Mucosa of rectum (tissue), 2 donors: ENCODE results near the gene LRP5.
"Not testable (repeated sequence)": the region's sequence is repeated elsewhere in the genome, so short reads cannot be mapped to it uniquely, and the experiment has no call there.

Experiments used
- H3K27ac ChIP-seq, 2 donors: one replicate each; pipeline ENCODE4 v1.7.0; 2013; ENCODE audit warnings: inconsistent platforms in 2 of 2, low read depth in 2 of 2, low read length in 2 of 2
- H3K27me3 ChIP-seq, 2 donors: one replicate each; pipeline ENCODE4 v1.7.0; 2013; ENCODE audit warnings: low read length in 2 of 2; ENCODE audit not compliant: control insufficient read depth in 2 of 2, insufficient read depth in 2 of 2
- H3K36me3 ChIP-seq, 2 donors: one replicate each; pipeline ENCODE4 v1.7.0; 2013; ENCODE audit warnings: low read length in 2 of 2; ENCODE audit not compliant: control insufficient read depth in 2 of 2, insufficient read depth in 2 of 2
- H3K4me1 ChIP-seq, 2 donors: one replicate each; pipeline ENCODE4 v1.7.0; 2013; ENCODE audit warnings: low read length in 2 of 2, mild to moderate bottlenecking in 1 of 2; ENCODE audit not compliant: control insufficient read depth in 2 of 2, insufficient read depth in 2 of 2
- H3K4me3 ChIP-seq, 2 donors: one replicate each; pipeline ENCODE4 v1.7.0; 2013; ENCODE audit warnings: low read length in 2 of 2
- H3K9ac ChIP-seq, 2 donors: one replicate each; pipeline ENCODE4 v1.7.0; 2013; ENCODE audit warnings: low read length in 2 of 2, low read depth in 1 of 2, mild to moderate bottlenecking in 1 of 2
- H3K9me3 ChIP-seq, 2 donors: one replicate each; pipeline ENCODE4 v1.7.0; 2013; ENCODE audit warnings: low read length in 2 of 2; ENCODE audit not compliant: control insufficient read depth in 2 of 2
- donor health status: healthy.
- donor health status: Normal muscosa, but diverticular disease.

Gene LRP5

GRCh38 chr11:68386331-68386978 is 74.1 kb downstream of the LRP5 start:
- H3K27me3 ChIP-seq, result no peaks in the 10 kb centered on the region
- H3K9ac ChIP-seq, result no peak overlapping the region
- no peak overlapping the region for H3K27ac ChIP-seq
- peaks cover 5 to 7% of the 10 kb centered on the region in 2 donors for H3K4me1 ChIP-seq
- H3K4me3 ChIP-seq, result no peak overlapping the region
- no peaks in the 10 kb centered on the region for H3K9me3 ChIP-seq
- H3K36me3 ChIP-seq, result peaks cover 30 to 31% of the 10 kb centered on the region in 2 donors

- Histone ChIP-seq H3K36me3 (peaks cover 34 to 37% of the 10 kb centered on the region in 2 donors), H3K27me3 (no peaks in the 10 kb centered on the region), H3K4me3 (no peak overlapping the region), H3K27ac (no peak overlapping the region), H3K9me3 (no peaks in the 10 kb centered on the region), H3K4me1 (no peaks in the 10 kb centered on the region), H3K9ac (no peak overlapping the region)
Observed at GRCh38 chr11:68387840-68388239, 75.4 kb downstream of the LRP5 start.

- no peaks in the 10 kb centered on the region for H3K4me1 ChIP-seq
- H3K4me3 ChIP-seq, result no peak overlapping the region
- no peaks in the 10 kb centered on the region for H3K9me3 ChIP-seq
- H3K27me3 ChIP-seq, result no peaks in the 10 kb centered on the region
- peaks cover 34 to 38% of the 10 kb centered on the region in 2 donors for H3K36me3 ChIP-seq
- H3K9ac ChIP-seq, result no peak overlapping the region
- no peak overlapping the region for H3K27ac ChIP-seq
Observed at GRCh38 chr11:68388595-68389198, 76.3 kb downstream of the LRP5 start.

GRCh38 chr11:68390315-68390714 is 77.9 kb downstream of the LRP5 start:
- Histone ChIP-seq H3K4me3 (no peak overlapping the region), H3K9me3 (no peaks in the 10 kb centered on the region), H3K27ac (no peak overlapping the region), H3K4me1 (no peaks in the 10 kb centered on the region), H3K9ac (no peak overlapping the region), H3K36me3 (peaks cover 33 to 43% of the 10 kb centered on the region in 2 donors), H3K27me3 (no peaks in the 10 kb centered on the region)

GRCh38 chr11:68392822-68393221 is 80.4 kb downstream of the LRP5 start:
- H3K27ac ChIP-seq, result no peak overlapping the region
- peaks cover 26 to 37% of the 10 kb centered on the region in 2 donors for H3K36me3 ChIP-seq
- no peak overlapping the region for H3K4me3 ChIP-seq
- H3K27me3 ChIP-seq, result no peaks in the 10 kb centered on the region
- H3K9me3 ChIP-seq, result no peaks in the 10 kb centered on the region
- H3K4me1 ChIP-seq, result peaks cover 2 to 3% of the 10 kb centered on the region in 2 donors
- no peak overlapping the region for H3K9ac ChIP-seq

- Histone ChIP-seq H3K4me1 (peaks cover 14% of the 10 kb centered on the region in 2 donors), H3K9me3 (no peaks in the 10 kb centered on the region), H3K36me3 (peaks cover 3 to 17% of the 10 kb centered on the region in 2 donors), H3K27ac (no peak overlapping the region), H3K9ac (no peak overlapping the region), H3K4me3 (no peak overlapping the region), H3K27me3 (no peaks in the 10 kb centered on the region)
Observed at GRCh38 chr11:68396516-68396915, 84.1 kb downstream of the LRP5 start.

GRCh38 chr11:68397256-68397655 is 84.9 kb downstream of the LRP5 start:
- H3K36me3 ChIP-seq, result peaks cover 3 to 21% of the 10 kb centered on the region in 2 donors

GRCh38 chr11:68398995-68399851 is 86.8 kb downstream of the LRP5 start:
- Histone ChIP-seq H3K4me1 (peaks cover 14% of the 10 kb centered on the region in 2 donors), H3K4me3 (no peak overlapping the region), H3K27me3 (no peaks in the 10 kb centered on the region), H3K36me3 (peaks cover 21 to 23% of the 10 kb centered on the region in 2 donors), H3K27ac (peak overlapping the region in 1 of 2 donors; percentile 43), H3K9ac (no peak overlapping the region), H3K9me3 (no peaks in the 10 kb centered on the region)

More at GRCh38 chr11:68397256-68397655, 84.9 kb downstream of the LRP5 start:
- no peak overlapping the region for H3K9ac ChIP-seq
- no peak overlapping the region for H3K27ac ChIP-seq
- no peaks in the 10 kb centered on the region for H3K27me3 ChIP-seq
- peaks cover 14% of the 10 kb centered on the region in 2 donors for H3K4me1 ChIP-seq
- H3K4me3 ChIP-seq, result no peak overlapping the region
- no peaks in the 10 kb centered on the region for H3K9me3 ChIP-seq

GRCh38 chr11:68399916-68400315 is 87.5 kb downstream of the LRP5 start:
- peaks cover 23 to 26% of the 10 kb centered on the region in 2 donors for H3K36me3 ChIP-seq
- H3K27me3 ChIP-seq, result no peaks in the 10 kb centered on the region
- H3K4me3 ChIP-seq, result no peak overlapping the region
- H3K9ac ChIP-seq, result no peak overlapping the region
- peak overlapping the region in 1 of 2 donors; percentile 43 for H3K27ac ChIP-seq
- H3K4me1 ChIP-seq, result peaks cover 14% of the 10 kb centered on the region in 2 donors
- no peaks in the 10 kb centered on the region for H3K9me3 ChIP-seq

- H3K27ac ChIP-seq, H3K4me3 ChIP-seq: not testable (repeated sequence)
- H3K36me3 ChIP-seq, result peaks cover 22 to 23% of the 10 kb centered on the region in 2 donors
Observed at GRCh38 chr11:68400584-68400983, 88.2 kb downstream of the LRP5 start.

More at GRCh38 chr11:68400584-68400983, 88.2 kb downstream of the LRP5 start:
- H3K27me3 ChIP-seq, H3K9me3 ChIP-seq, H3K9ac ChIP-seq: not testable (repeated sequence)
- H3K4me1 ChIP-seq, result peaks cover 14% of the 10 kb centered on the region in 2 donors
